Measurements from ENCODE around the gene KAT7. TPM values are rescaled to one million over a fixed set of nuclear protein-coding genes. Genes with fewer than 3 reads are reported as not detected.

KAT7 gene
- total and polyA plus RNA-seq, 9 donors = 25.0 to 31.8 (median 26.7) TPM

GRCh38 chr17:49878931-49879904 is 90.7 kb downstream of the KAT7 start:
- Histone ChIP-seq H3K27ac (ENCODE audit: low read length) (no peak overlapping the region), H3K36me3 (ENCODE audit: control insufficient read depth, insufficient read depth, low read length) (no peaks in the 10 kb centered on the region), H3K9me3 (replicated peaks; ENCODE audit: control insufficient read depth, low read depth, low read length) (no peaks in the 10 kb centered on the region), H3K4me1 (ENCODE audit: control insufficient read depth, insufficient read depth, low read length) (peaks cover 8% of the 10 kb centered on the region), H3K27me3 (ENCODE audit: control insufficient read depth, insufficient read depth, low read length) (peaks cover 83% of the 10 kb centered on the region), H3K4me3 (ENCODE audit: low read length) (no peak overlapping the region)
- WGBS (ENCODE audit: insufficient coverage) = 80% methylated on average over 2 of the region's 14 CpGs
- DNase-seq = no peak

GRCh38 chr17:49880291-49881053 is 92.0 kb downstream of the KAT7 start:
- Histone ChIP-seq H3K27me3 (ENCODE audit: control insufficient read depth, insufficient read depth, low read length) (peaks cover 79% of the 10 kb centered on the region), H3K4me1 (ENCODE audit: control insufficient read depth, insufficient read depth, low read length) (peaks cover 8% of the 10 kb centered on the region), H3K27ac (ENCODE audit: low read length) (no peak overlapping the region), H3K36me3 (ENCODE audit: control insufficient read depth, insufficient read depth, low read length) (no peaks in the 10 kb centered on the region), H3K9me3 (replicated peaks; ENCODE audit: control insufficient read depth, low read depth, low read length) (no peaks in the 10 kb centered on the region), H3K4me3 (ENCODE audit: low read length) (no peak overlapping the region)
- WGBS (ENCODE audit: insufficient coverage) = 2% methylated on average over 33 of the region's 41 CpGs
- DNase-seq = peak; percentile 65

- Histone ChIP-seq H3K4me1 (ENCODE audit: control insufficient read depth, insufficient read depth, low read length) (peaks cover 8% of the 10 kb centered on the region), H3K4me3 (ENCODE audit: low read length) (no peak overlapping the region), H3K27ac (ENCODE audit: low read length) (no peak overlapping the region), H3K9me3 (replicated peaks; ENCODE audit: control insufficient read depth, low read depth, low read length) (no peaks in the 10 kb centered on the region), H3K36me3 (ENCODE audit: control insufficient read depth, insufficient read depth, low read length) (no peaks in the 10 kb centered on the region), H3K27me3 (ENCODE audit: control insufficient read depth, insufficient read depth, low read length) (peaks cover 83% of the 10 kb centered on the region)
- no peak for DNase-seq
- WGBS (ENCODE audit: insufficient coverage) = no CpG with 5 or more reads among the region's 5 CpGs
These were observed 92.5 kb downstream of the KAT7 start for GRCh38 chr17:49881054-49881402.

GRCh38 chr17:49882434-49882833 is 94.0 kb downstream of the KAT7 start:
- H3K4me3 ChIP-seq (ENCODE audit: low read length) = no peak overlapping the region
- no peak for DNase-seq
- H3K4me1 ChIP-seq (ENCODE audit: control insufficient read depth, insufficient read depth, low read length) = peaks cover 13% of the 10 kb centered on the region
- peaks cover 86% of the 10 kb centered on the region for H3K27me3 ChIP-seq (ENCODE audit: control insufficient read depth, insufficient read depth, low read length)
- no peak overlapping the region for H3K27ac ChIP-seq (ENCODE audit: low read length)
- no peaks in the 10 kb centered on the region for H3K36me3 ChIP-seq (ENCODE audit: control insufficient read depth, insufficient read depth, low read length)
- 33% methylated on average over 7 of the region's 7 CpGs for WGBS (ENCODE audit: insufficient coverage)
- H3K9me3 ChIP-seq (replicated peaks; ENCODE audit: control insufficient read depth, low read depth, low read length) = no peaks in the 10 kb centered on the region

Other genes starting within 250 kb of the KAT7 start
- 1.5 TPM for gene NXPH3, start 212.8 kb upstream of the KAT7 start, total RNA-seq
- gene NXPH3, start 212.8 kb upstream of the KAT7 start, polyA plus RNA-seq (ENCODE audit: insufficient read depth in 1 of 8, insufficient read length in 8 of 8, low replicate concordance in 1 of 8) = 1 to 10 TPM; 1.1 to 2.5 (median 1.5) TPM
- gene SPOP, start 110.6 kb upstream of the KAT7 start, total RNA-seq = 57.3 TPM
- 10 to 100 TPM; 46.9 to 59.7 (median 52.2) TPM for gene SPOP, start 110.6 kb upstream of the KAT7 start, polyA plus RNA-seq (ENCODE audit: insufficient read depth in 1 of 8, insufficient read length in 8 of 8, low replicate concordance in 1 of 8)
- 38.8 TPM for gene SLC35B1, start 80.7 kb upstream of the KAT7 start, total RNA-seq
- 10 to 100 TPM; 42.4 to 60.5 (median 51.9) TPM for gene SLC35B1, start 80.7 kb upstream of the KAT7 start, polyA plus RNA-seq (ENCODE audit: insufficient read depth in 1 of 8, insufficient read length in 8 of 8, low replicate concordance in 1 of 8)
- 9.8 TPM for gene FAM117A, start 24.6 kb upstream of the KAT7 start, total RNA-seq
- 10 to 100 TPM; 15.8 to 23.6 (median 17.7) TPM for gene FAM117A, start 24.6 kb upstream of the KAT7 start, polyA plus RNA-seq (ENCODE audit: insufficient read depth in 1 of 8, insufficient read length in 8 of 8, low replicate concordance in 1 of 8)
- gene TAC4, start 59.4 kb downstream of the KAT7 start, total RNA-seq = 0.75 TPM
- gene TAC4, start 59.4 kb downstream of the KAT7 start, polyA plus RNA-seq (ENCODE audit: insufficient read depth in 1 of 8, insufficient read length in 8 of 8, low replicate concordance in 1 of 8) = 1 to 10 TPM in 7 of 8 donors, under 1 TPM in 1; 0.95 to 1.8 (median 1.2) TPM
- gene DLX4, start 180.5 kb downstream of the KAT7 start, total RNA-seq = 0.13 TPM
- under 1 TPM; 0.09 to 0.57 (median 0.27) TPM for gene DLX4, start 180.5 kb downstream of the KAT7 start, polyA plus RNA-seq (ENCODE audit: insufficient read depth in 1 of 8, insufficient read length in 8 of 8, low replicate concordance in 1 of 8)
- gene DLX3, start 206.5 kb downstream of the KAT7 start, total RNA-seq = not detected
- 1 to 10 TPM in 1 of 8 donors, under 1 TPM in 4, not detected in 3; 0.06 to 1.1 (median 0.11) TPM for gene DLX3, start 206.5 kb downstream of the KAT7 start, polyA plus RNA-seq (ENCODE audit: insufficient read depth in 1 of 8, insufficient read length in 8 of 8, low replicate concordance in 1 of 8)